Ovary (tissue), 9 donors: ENCODE results near the gene DOC2B. TPM values are rescaled to one million over a fixed set of nuclear protein-coding genes. Genes with fewer than 3 reads are reported as not detected.
"Not testable (repeated sequence)": the region's sequence is repeated elsewhere in the genome, so short reads cannot be mapped to it uniquely, and the experiment has no call there.

ENCODE experiments used
- DNase-seq, 5 donors: peaks; one replicate each; pipeline ENCODE4 v3.0.0-alpha.2; 2019 to 2020
- H3K27ac ChIP-seq, 2 donors: fragments of 200-600 bp; one replicate each; pipeline versions ENCODE4 v1.5.1 to v1.8.0; 2019 to 2022
- H3K27me3 ChIP-seq: fragments of 200-600 bp; one replicate; pipeline ENCODE4 v1.8.0; 2022
- H3K36me3 ChIP-seq: fragments of 200-600 bp; sonication (generic); one replicate; pipeline ENCODE4 v1.5.1; 2019
- H3K4me1 ChIP-seq: one replicate; pipeline ENCODE4 v1.8.1; 2013; ENCODE audit warnings: mild to moderate bottlenecking, moderate library complexity; ENCODE audit not compliant: insufficient read depth
- H3K4me3 ChIP-seq: fragments of 200-600 bp; sonication (generic); one replicate; pipeline ENCODE4 v1.5.1; 2017
- H3K9me3 ChIP-seq, 2 donors: fragments of 200-600 bp in 1 of 2; sonication (generic) in 1 of 2; one replicate each; pipeline versions ENCODE4 v1.5.1 to v1.8.1; 2013 to 2019; ENCODE audit warnings: mild to moderate bottlenecking in 1 of 2, moderate library complexity in 1 of 2
- EP300 ChIP-seq: sonication (generic); formaldehyde crosslinking; IDR thresholded peaks from one replicate; pipeline ENCODE4 v1.6.1; 2017; ENCODE audit warnings: antibody characterized with exemption
- POLR2A ChIP-seq: fragments of 450-650 bp; IDR thresholded peaks from one replicate; pipeline ENCODE4 v1.6.1; 2017; ENCODE audit warnings: antibody characterized with exemption, mild to moderate bottlenecking, moderate library complexity
- WGBS, 3 donors: extraction: QIAGEN DNeasy Blood & Tissue Kit in 1 of 3; methylation state at CpG; one replicate each; pipeline versions ENCODE4 v1.1.5 to v1.1.7; 2013 to 2017; 5-methylcytosine and 5-hydroxymethylcytosine counted together
- intact Hi-C, 4 donors: fragments of 100-400 bp; cut with DNase I; formaldehyde crosslinking; loops; one replicate each; pipeline versions ENCODE4 v1.11.0 to v1.15.1; 2022 to 2023
- polyA plus RNA-seq, 2 donors: library from polyadenylated mRNA; stranded (reverse); fragments of 200-250 nt in 1 of 2; fragments of 350-450 nt in 1 of 2; fragmentation: Illumina TruSeq in 1 of 2; extraction: RNeasy Lipid Tissue Mini Kit (QIAGEN cat#74804) in 1 of 2; gene quantifications; one replicate each; pipeline ENCODE4 v1.2.3, GENCODE V29; 2013 to 2014
- total RNA-seq, 7 donors: library from RNA; depleted of rRNA in 2 of 7; stranded (reverse); fragments of >200 nt in 2 of 7; fragmentation: NEBNext Ultra II Directional in 3 of 7; extraction: Animal tissue kit (Norgen Biotek cat#: 25700) in 3 of 7; gene quantifications; one replicate each; pipeline versions ENCODE4 v1.1.0 to v1.2.4, GENCODE V29; 2016 to 2023
- TF ChIP-seq, protein P1 (sequence below), 3 donors: fragments of 450-650 bp in 2 of 3; fragments of 200-600 bp in 1 of 3; IDR thresholded peaks; one replicate each; pipeline versions ENCODE4 v1.5.1 to v1.8.0; 2016 to 2022; ENCODE audit warnings: antibody characterized with exemption in 3 of 3, mild to moderate bottlenecking in 1 of 3
- donor health status: DM: no; HTN: no; CAD: no; lungs with moderate emphysema.
- donor health status: DM: no; HTN: no; CAD: no.
- donor health status: Bipolar disorder and iron deficiency.
- donor health status: DM: yes; HTN: yes; CAD: no.
- donor health status: DM: no; HTN: no; CAD: no.
- donor health status: DM: yes; HTN: yes; CAD: no.

DOC2B gene
- total and polyA plus RNA-seq, 9 donors = 0.83 to 4.5 (median 2.0) TPM

DNA sequence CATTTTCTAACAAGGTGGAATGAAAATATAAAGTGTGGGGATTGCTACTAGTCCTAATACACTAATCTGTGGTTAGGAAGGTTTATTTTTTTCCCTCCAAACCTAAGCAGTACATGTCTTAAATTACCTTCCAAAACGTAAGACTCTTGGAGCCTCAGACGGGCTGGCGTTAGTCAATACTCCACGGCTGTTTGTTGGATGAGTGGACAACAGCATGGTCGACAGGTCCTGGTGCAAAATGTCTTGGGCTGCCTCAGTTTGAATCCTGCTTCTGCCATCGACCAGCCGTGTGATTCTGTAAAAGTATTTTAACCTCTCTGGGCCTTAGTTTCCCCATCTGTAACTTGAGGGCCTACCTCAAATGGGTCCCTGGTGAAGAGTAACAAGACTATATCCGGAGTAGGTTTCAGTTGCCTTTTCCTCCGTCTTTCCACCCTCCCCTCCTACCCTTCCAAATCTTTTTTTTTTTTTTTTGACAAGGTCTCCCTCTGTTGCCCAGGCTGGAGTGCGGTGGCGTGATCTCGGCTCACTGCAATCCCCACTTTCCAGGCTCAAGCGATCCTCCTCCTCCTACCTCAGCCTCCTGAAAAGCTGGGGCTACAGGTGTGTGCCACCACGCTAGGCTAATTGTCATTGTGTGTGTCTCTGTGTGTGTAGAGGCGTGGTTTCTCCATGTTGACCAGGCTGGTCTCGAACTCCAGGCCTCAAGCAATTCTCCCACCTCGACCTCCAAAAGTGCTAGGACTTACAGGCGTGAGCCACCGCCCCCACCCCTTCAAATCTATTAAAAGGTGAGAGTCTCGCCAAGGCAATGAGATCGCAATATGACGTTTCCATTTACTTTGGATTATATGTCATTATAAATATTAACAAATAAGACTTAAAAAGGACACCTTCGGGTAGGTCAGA lies 38.3 kb downstream of the DOC2B start:
- Histone ChIP-seq H3K4me3 (no peak overlapping the region), H3K9me3 (no peaks in the 10 kb centered on the region), H3K36me3 (no peaks in the 10 kb centered on the region), H3K27me3 (no peaks in the 10 kb centered on the region), H3K4me1 (peaks cover 2% of the 10 kb centered on the region), H3K27ac (no peak overlapping the region)
- intact Hi-C loops = loop anchor here in 2 of 4 donors (5.0 kb wide), 2 partner anchors 554 to 604 kb away; no protein-coding TSS in a partner anchor
- no peak for TF ChIP-seq EP300
- no peak for TF ChIP-seq POLR2A
- TF ChIP-seq, protein P1, sequence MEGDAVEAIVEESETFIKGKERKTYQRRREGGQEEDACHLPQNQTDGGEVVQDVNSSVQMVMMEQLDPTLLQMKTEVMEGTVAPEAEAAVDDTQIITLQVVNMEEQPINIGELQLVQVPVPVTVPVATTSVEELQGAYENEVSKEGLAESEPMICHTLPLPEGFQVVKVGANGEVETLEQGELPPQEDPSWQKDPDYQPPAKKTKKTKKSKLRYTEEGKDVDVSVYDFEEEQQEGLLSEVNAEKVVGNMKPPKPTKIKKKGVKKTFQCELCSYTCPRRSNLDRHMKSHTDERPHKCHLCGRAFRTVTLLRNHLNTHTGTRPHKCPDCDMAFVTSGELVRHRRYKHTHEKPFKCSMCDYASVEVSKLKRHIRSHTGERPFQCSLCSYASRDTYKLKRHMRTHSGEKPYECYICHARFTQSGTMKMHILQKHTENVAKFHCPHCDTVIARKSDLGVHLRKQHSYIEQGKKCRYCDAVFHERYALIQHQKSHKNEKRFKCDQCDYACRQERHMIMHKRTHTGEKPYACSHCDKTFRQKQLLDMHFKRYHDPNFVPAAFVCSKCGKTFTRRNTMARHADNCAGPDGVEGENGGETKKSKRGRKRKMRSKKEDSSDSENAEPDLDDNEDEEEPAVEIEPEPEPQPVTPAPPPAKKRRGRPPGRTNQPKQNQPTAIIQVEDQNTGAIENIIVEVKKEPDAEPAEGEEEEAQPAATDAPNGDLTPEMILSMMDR (IDR thresholded peaks at IDR 0.05) = no peak
- 73 to 79% (median 78%) methylated on average over 23 of the region's 23 CpGs for WGBS, 3 donors
- peak in 4 of 5 donors; percentile 4 to 18 (median 12) for DNase-seq

GRCh38 chr17:142102-142661 lies 39.3 kb downstream of the DOC2B start:
- no peaks in the 10 kb centered on the region for H3K27me3 ChIP-seq
- H3K4me1 ChIP-seq = peaks cover 2% of the 10 kb centered on the region
- no peak overlapping the region for H3K27ac ChIP-seq
- H3K36me3 ChIP-seq = no peaks in the 10 kb centered on the region
- TF ChIP-seq, protein P1 (IDR thresholded peaks at IDR 0.05) = no peak
- TF ChIP-seq EP300 (no peak), POLR2A (no peak)
- DNase-seq = peak; percentile 9 to 45 (median 21)
- intact Hi-C loops = loop anchor here in 2 of 4 donors (5.0 kb wide), 2 partner anchors 555 to 605 kb away; no protein-coding TSS in a partner anchor
- no peak overlapping the region for H3K4me3 ChIP-seq
- WGBS, 3 donors = 88 to 90% (median 89%) methylated on average over 23 of the region's 23 CpGs
- no peaks in the 10 kb centered on the region for H3K9me3 ChIP-seq

DNA sequence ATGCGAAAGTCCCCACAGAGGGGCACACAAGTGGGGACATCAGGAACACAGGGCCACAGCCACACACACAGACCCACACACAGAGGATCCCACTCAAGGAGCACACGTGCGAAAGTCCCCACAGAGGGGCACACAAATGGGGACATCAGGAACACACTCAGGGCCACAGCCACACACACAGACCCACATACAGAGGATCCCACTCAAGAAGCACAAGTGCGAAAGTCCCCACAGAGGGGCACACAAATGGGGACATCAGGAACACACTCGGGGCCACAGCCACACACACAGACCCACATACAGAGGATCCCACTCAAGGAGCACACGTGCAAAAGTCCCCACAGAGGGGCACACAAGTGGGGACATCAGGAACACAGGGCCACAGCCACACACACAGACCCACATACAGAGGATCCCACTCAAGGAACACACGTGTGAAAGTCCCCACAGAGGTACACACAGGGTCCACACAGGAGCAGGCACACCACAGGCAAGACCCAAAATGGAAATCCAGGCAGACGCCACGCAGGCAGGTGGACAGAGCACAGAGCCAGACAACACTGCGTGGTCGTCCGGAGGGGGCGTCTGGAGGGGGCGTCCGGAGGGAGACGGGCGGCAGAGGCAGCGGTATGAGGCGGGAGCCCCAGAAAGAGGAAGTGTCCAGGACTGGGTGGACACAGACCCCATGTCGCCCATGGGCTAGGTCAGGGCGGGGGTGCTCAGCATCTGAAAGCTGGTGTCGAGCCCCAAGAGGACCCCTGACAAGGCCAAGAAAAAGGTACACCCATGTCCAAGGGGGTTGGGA lies 41.8 kb downstream of the DOC2B start:
- WGBS, 3 donors = 44 to 69% (median 69%) methylated on average over 7 to 20 of the region's 22 CpGs
- not testable (repeated sequence) for H3K27me3 ChIP-seq, H3K36me3 ChIP-seq, H3K9me3 ChIP-seq, H3K4me1 ChIP-seq, H3K27ac ChIP-seq, H3K4me3 ChIP-seq
- intact Hi-C loops = loop anchor here in 2 of 4 donors (5.0 kb wide), 2 partner anchors 558 to 608 kb away; no protein-coding TSS in a partner anchor
- peak in 4 of 5 donors; percentile 9 to 23 (median 14) for DNase-seq

DNA sequence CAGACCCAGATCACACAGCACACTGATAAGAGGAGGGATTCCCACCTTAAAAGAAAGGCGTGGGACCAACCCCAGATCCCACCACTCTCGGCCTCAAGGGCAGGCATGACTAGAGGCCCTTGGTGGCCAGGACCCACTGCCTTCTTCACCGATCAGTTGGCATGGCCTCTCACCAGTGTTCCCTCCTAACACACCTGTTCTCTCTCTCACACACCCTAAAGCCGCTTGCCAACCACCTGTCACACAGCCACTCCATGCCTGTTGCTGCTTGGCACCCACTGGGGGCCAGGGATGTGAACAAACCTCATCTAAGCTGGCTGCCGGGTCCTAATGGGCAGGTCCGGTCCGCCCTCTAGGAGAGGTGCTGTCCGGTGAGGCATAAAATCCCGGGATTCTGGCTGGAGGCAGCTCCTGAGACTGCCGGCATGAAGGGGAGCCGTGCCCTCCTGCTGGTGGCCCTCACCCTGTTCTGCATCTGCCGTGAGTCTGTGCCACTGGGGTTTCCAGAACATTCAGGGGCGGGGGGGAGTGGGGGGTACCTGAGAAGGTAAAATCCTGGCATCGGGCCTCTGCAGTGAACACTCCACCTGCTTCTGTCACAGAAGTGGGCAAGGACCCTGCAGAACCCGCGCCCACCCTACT lies 44.2 kb downstream of the DOC2B start, which contains the start of gene SCGB1C2:
Gene SCGB1C2, plus strand, starts transcription at position 404 of the 642 bp plus-strand sequence. Its CDS starts 22 bp downstream, at position 426.
- H3K36me3 ChIP-seq, H3K27ac ChIP-seq, H3K27me3 ChIP-seq, H3K4me1 ChIP-seq, H3K9me3 ChIP-seq, H3K4me3 ChIP-seq, intact Hi-C loops: not testable (repeated sequence)
- peak in 2 of 5 donors; percentile 6 to 19 for DNase-seq
- 76 to 100% methylated on average over 1 to 7 of the region's 16 CpGs; no CpG with 5 or more reads in 1 of the 3 donors for WGBS, 3 donors

GRCh38 chr17:136531-136930 lies 44.9 kb downstream of the DOC2B start:
- H3K9me3 ChIP-seq, H3K27me3 ChIP-seq, H3K27ac ChIP-seq, H3K36me3 ChIP-seq, H3K4me1 ChIP-seq, intact Hi-C loops, H3K4me3 ChIP-seq: not testable (repeated sequence)
- TF ChIP-seq, protein P1 (IDR thresholded peaks at IDR 0.05) = peak in 1 of 3 donors; percentile 8
- WGBS, 3 donors = 0 to 2% methylated on average over 3 of the region's 4 CpGs; no CpG with 5 or more reads in 1 of the 3 donors
- peak; percentile 51 to 81 (median 80) for DNase-seq

GRCh38 chr17:135895-136294 lies 45.6 kb downstream of the DOC2B start:
- H3K27me3 ChIP-seq, H3K27ac ChIP-seq, H3K9me3 ChIP-seq, H3K4me3 ChIP-seq, intact Hi-C loops, H3K36me3 ChIP-seq, DNase-seq, H3K4me1 ChIP-seq: not testable (repeated sequence)
- WGBS, 3 donors = no CpG with 5 or more reads among the region's 1 CpG

GRCh38 chr17:135022-135421 lies 46.4 kb downstream of the DOC2B start:
- H3K36me3 ChIP-seq, H3K4me1 ChIP-seq, H3K4me3 ChIP-seq, H3K27me3 ChIP-seq, H3K9me3 ChIP-seq, H3K27ac ChIP-seq, intact Hi-C loops: not testable (repeated sequence)
- peak in 2 of 5 donors; percentile 6 to 20 for DNase-seq
- WGBS, 3 donors = 68 to 77% methylated on average over 6 of the region's 6 CpGs; no CpG with 5 or more reads in 1 of the 3 donors
